Measurements from ENCODE around the gene NF1.
"Not testable (repeated sequence)": the region's sequence is repeated elsewhere in the genome, so short reads cannot be mapped to it uniquely, and the experiment has no call there.

NF1 gene

DNA sequence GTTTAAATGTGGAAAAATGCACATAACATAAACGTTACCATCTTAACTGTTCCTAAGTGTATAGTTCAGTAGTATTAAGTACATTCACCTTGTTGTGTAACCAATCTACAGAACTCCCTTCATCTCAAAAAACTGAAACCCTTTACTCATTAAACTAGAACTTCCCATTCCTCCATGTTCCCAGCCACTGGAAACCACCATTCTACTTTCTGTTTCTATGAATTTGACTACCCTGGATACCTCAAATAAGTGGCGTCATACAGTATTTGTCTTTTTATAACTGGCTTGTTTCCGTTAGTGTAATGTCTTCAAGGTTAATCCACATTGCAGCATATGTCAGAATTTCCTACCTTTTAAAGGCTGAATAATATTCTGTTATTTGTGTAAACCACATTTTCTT lies 38.2 kb downstream of the NF1 start:
- DNase-seq (ENCODE audit: low read depth) = no peak

- DNase-seq (ENCODE audit: low read depth) = no peak
Measured at GRCh38 chr17:31134576-31134975, 39.8 kb downstream of the NF1 start.

- DNase-seq (ENCODE audit: low read depth) = no peak
Measured at GRCh38 chr17:31136319-31136718, 41.5 kb downstream of the NF1 start.

- no peak for DNase-seq (ENCODE audit: low read depth)
Measured at GRCh38 chr17:31140111-31140510, 45.3 kb downstream of the NF1 start.

DNA sequence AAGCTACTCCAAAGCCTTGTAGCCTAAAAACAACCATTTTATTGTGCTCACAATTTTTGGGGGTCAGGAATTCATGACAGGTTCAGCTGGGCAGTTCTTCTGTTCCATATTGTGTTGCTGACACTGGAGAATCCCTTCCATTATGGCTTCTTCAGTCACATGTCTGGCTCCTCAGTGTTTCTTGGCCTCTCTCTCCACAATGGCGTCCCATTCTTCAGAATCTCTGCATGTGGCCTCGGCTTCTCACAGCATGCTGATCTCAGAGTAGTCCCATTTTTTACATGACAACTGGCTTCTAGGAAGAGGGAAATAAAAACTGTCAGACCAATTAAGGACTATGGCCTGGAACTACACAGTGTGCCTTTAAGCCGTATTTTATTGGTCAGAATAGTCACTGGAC lies 49.7 kb downstream of the NF1 start:
- DNase-seq (ENCODE audit: low read depth) = no peak

GRCh38 chr17:31144836-31145235 lies 50.1 kb downstream of the NF1 start:
- DNase-seq (ENCODE audit: low read depth) = no peak

DNA sequence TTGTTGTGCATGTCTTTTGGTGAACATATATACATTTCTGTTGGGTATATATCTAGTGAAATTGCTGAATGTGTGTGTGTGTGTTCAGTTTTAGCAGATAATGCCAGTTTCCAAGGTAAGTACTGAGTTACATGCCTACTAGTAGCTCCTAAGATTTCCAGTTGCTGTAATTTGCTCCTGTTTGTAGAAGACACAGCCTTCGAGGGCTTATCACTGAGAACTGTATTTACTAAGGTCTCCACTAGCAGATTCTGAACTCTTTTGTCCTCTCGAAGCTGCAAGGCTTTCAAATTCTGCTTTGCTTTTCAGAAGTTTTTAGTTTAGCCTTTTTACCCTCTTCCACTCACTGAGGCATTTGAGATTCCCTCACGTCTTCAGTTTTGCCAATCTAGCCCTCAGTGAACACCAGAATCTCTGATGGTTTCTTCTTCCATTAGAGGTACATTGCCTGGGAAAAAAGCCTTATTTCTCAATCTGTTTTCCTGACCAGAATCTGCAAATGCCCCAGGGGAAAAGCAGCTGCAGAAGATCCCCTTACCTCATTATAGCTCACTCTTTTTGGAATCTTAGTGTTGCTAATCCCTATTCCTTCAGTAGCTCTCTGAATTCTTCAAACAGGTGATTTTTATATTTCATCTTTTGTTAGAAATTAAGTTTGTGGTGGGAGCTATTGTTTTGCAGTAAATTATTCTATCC lies 52.9 kb downstream of the NF1 start:
- no peak for DNase-seq (ENCODE audit: low read depth)

- DNase-seq (ENCODE audit: low read depth) = no peak
Measured at GRCh38 chr17:31148205-31148604, 53.4 kb downstream of the NF1 start.

DNA sequence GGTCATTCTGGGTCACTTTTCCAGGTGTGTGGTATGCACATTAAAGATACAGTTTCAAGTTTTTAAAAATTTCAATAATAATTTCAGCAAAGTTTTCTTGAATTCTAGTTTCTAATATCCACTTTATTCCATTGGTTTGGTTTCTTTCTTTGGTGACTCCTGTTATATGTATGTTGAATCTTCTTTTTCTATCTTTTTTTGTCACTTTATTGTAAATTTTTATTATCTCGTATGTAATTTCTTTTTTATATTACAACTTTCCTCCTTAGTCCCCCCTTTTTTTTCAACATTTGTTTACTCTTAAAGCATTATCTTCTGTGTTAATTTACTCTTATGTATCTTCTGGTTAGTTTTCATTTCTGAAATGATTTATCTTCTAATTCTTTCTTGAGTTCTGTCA lies 57.5 kb downstream of the NF1 start:
- DNase-seq (ENCODE audit: low read depth) = no peak

GRCh38 chr17:31155208-31155810 lies 60.5 kb downstream of the NF1 start:
- DNase-seq (ENCODE audit: low read depth) = no peak

DNA sequence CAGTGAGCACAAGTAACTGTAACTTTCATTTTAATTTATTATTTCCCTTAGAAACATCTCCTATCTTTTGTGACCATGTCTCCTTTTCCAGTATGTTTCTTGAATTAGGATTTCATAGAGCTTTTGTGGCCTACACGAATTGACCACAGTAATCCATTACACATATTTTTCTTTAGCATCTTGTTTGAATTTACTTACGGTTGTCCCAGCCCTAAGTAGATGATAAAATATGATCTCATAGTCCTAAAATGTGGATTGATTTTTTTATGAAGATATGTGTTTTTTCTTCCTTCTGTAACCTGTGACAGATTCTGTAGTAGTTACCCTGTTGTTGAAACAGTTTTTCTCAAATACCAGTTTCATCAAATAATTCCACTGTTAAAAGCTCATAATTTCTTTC lies 61.5 kb downstream of the NF1 start:
- peak; percentile 48 for DNase-seq (ENCODE audit: low read depth)

DNA sequence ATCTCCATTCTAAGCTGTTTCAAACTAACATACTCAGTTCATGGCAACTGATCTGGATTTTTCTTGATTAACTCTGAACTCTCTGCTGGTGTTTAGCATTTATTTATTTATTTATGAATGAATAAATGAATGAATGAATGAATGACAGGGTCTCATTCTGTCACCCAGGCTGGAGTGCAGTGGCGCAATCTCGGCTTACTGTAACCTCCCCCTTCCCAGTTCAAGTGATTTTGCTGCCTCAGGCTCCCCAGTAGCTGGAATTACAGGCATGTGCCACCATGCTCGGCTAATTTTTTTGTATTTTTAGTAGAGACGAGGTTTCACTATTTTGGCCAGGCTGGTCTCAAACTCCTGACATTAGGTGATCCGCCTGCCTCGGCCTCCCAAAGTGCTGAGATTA lies 62.1 kb downstream of the NF1 start:
- DNase-seq (ENCODE audit: low read depth) = not testable (repeated sequence)

DNA sequence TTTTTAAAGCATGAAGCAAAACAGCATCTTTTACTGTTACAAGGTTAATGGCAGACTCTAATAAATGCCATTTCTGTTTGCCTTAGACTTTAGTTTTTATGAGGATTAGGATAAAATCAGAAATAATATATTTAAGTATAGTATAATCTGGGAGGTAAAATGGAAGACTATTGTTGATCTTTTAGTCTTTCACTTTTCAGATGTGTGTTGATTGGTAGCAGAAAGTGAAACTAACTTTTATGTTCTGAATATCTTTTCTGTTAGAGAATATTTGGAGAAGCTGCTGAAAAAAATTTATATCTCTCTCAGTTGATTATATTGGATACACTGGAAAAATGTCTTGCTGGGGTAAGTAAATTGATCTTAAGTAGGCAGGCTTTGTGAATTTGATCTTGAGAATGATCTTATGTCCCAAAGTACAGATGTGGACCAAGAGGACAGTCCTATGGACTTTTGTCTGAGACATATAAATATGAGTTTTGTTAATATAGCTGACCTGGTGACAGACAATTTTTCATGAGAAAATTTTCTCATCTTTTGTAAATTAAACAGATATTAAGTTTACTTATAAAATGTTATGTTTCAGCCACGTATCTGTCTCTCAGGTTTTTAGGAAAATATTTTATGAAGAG lies 64.1 kb downstream of the NF1 start:
- no peak for DNase-seq (ENCODE audit: low read depth)

GRCh38 chr17:31163091-31163781 lies 68.5 kb downstream of the NF1 start:
- no peak for DNase-seq (ENCODE audit: low read depth)

- no peak for DNase-seq (ENCODE audit: low read depth)
Measured at GRCh38 chr17:31167111-31167510, 72.3 kb downstream of the NF1 start.

DNA sequence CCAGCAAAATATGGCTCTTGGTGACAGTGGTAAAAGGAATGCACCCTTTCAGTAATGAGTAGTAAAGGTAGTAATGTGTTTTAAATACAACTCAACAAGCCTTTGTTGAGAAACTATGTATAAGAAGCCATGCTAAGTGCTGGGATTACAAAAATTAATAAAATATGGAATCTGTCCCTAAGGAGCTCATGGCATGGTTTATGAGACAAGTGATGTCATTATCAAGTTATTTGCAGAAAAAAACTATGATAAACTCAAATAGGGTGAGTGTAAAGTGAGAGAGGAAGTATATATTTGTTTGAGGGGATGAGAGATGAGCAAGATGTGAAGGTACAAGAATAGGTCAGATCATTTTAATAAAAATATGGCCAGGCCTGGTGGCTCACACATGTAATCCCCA lies 76.9 kb downstream of the NF1 start:
- no peak for DNase-seq (ENCODE audit: low read depth)

- DNase-seq (ENCODE audit: low read depth) = no peak
Measured at GRCh38 chr17:31172388-31172787, 77.6 kb downstream of the NF1 start.

DNA sequence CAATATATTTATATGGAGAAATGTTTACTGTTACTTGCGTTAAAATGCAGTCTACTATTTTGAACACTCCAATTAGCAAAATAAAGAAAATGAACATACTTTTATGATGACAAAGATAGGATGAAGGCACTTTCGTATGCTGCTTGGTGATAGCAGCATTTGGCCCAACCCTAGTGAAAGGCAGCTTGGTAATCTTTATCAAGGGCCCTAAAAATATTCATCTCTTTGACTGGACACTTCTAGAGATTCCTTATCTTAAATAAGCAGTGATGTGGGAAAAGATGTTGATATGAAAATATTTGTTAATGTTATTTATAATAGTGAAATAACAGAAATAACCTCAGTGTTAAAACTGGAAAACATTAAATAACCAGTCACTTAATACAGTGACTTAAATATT lies 79.4 kb downstream of the NF1 start:
- DNase-seq (ENCODE audit: low read depth) = no peak

GRCh38 chr17:31175237-31175636 lies 80.5 kb downstream of the NF1 start:
- no peak for DNase-seq (ENCODE audit: low read depth)

GRCh38 chr17:31176143-31176542 lies 81.4 kb downstream of the NF1 start:
- not testable (repeated sequence) for DNase-seq (ENCODE audit: low read depth)

- not testable (repeated sequence) for DNase-seq (ENCODE audit: low read depth)
Measured at GRCh38 chr17:31178951-31179350, 84.2 kb downstream of the NF1 start.

DNA sequence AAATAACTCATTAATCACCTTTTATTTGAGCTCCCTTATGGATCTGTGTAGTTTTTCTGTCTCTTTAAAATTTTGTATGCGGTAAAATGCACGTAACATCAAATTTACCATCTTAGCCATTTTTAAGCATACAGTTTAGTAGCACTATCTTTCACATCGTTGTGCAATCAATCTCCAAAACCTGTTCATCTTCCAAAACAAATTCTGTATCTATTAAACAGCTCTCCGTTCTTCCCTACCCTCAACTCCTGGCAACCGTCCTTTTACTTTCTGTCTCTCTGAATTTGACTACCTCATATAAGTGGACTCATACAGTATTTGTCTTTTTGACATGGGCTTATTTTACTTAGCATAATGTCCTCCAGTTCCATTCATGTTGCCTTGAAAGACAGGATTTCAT lies 100.5 kb downstream of the NF1 start:
- no peak for DNase-seq (ENCODE audit: low read depth)

GRCh38 chr17:31198026-31198425 lies 103.2 kb downstream of the NF1 start:
- DNase-seq (ENCODE audit: low read depth) = no peak
